SK-N-SH treated with all-trans-retinoic acid at 6 μM for 48 hours (cell line): ENCODE results near the gene ZNF462.

Source experiments
- ATAC-seq: fragments of 200-7000 bp; cut with Tn5 transposase; 3 replicates; pipeline ENCODE4 v1.9.1; 2020; ENCODE audit warnings: mild to moderate bottlenecking, moderate library complexity
- ARNTL ChIP-seq: fragments of 450-650 bp; formaldehyde crosslinking; IDR thresholded peaks from 2 replicates; pipeline ENCODE4 v1.5.0; 2020; ENCODE audit warnings: low read depth, mild to moderate bottlenecking, moderate library complexity, borderline replicate concordance
- CREB5 ChIP-seq: fragments of 250-450 bp; sonication (Bioruptor Pico); IDR thresholded peaks from 2 replicates; pipeline ENCODE4 v1.5.1; 2020; ENCODE audit warnings: low read depth, mild to moderate bottlenecking, moderate library complexity
- CSDC2 ChIP-seq: fragments of 250-450 bp; sonication (Bioruptor Pico); IDR thresholded peaks from 2 replicates; pipeline ENCODE4 v1.5.0; 2020; ENCODE audit warnings: mild to moderate bottlenecking, moderate library complexity
- ESRRG ChIP-seq: fragments of 250-450 bp; sonication (Bioruptor Pico); IDR thresholded peaks from 2 replicates; pipeline ENCODE4 v1.6.1; 2021; ENCODE audit warnings: mild to moderate bottlenecking
- ISL1 ChIP-seq: fragments of 250-450 bp; sonication (Bioruptor Pico); IDR thresholded peaks from 2 replicates; pipeline ENCODE4 v2.1.2; 2022; ENCODE audit warnings: mild to moderate bottlenecking, moderate library complexity
- PATZ1 ChIP-seq: fragments of 250-450 bp; sonication (Bioruptor Pico); IDR thresholded peaks from 2 replicates; pipeline ENCODE4 v1.8.0; 2020; ENCODE audit warnings: mild to moderate bottlenecking, moderate library complexity, borderline replicate concordance
- POU6F1 ChIP-seq: fragments of 250-450 bp; sonication (Bioruptor Pico); IDR thresholded peaks from 2 replicates; pipeline ENCODE4 v1.8.0; 2021; ENCODE audit warnings: low read depth, mild to moderate bottlenecking, moderate library complexity, borderline replicate concordance
- RARB ChIP-seq: fragments of 250-450 bp; sonication (Bioruptor Pico); IDR thresholded peaks from 2 replicates; pipeline ENCODE4 v1.8.0; 2021; ENCODE audit warnings: mild to moderate bottlenecking, moderate library complexity
- TCF4 ChIP-seq: fragments of 250-450 bp; sonication (Bioruptor Pico); IDR thresholded peaks from 2 replicates; pipeline ENCODE4 v1.8.0; 2021; ENCODE audit warnings: mild to moderate bottlenecking, moderate library complexity, borderline replicate concordance
- TOX ChIP-seq: fragments of 250-450 bp; sonication (Bioruptor Pico); IDR thresholded peaks from 2 replicates; pipeline ENCODE4 v1.8.0; 2021; ENCODE audit warnings: mild to moderate bottlenecking, moderate library complexity, borderline replicate concordance
- TSHZ2 ChIP-seq: fragments of 250-450 bp; sonication (Bioruptor Pico); IDR thresholded peaks from 2 replicates; pipeline ENCODE4 v1.5.0; 2020; ENCODE audit warnings: mild to moderate bottlenecking, moderate library complexity
- ZC3H10 ChIP-seq: fragments of 250-450 bp; sonication (Bioruptor Pico); IDR thresholded peaks from 2 replicates; pipeline ENCODE4 v1.5.1; 2021; ENCODE audit warnings: mild to moderate bottlenecking, moderate library complexity
- ZFP3 ChIP-seq: fragments of 250-450 bp; sonication (Bioruptor Pico); IDR thresholded peaks from 2 replicates; pipeline ENCODE4 v1.5.0; 2020; ENCODE audit warnings: mild to moderate bottlenecking, moderate library complexity
- ZFP30 ChIP-seq: fragments of 450-650 bp; formaldehyde crosslinking; IDR thresholded peaks from 2 replicates; pipeline ENCODE4 v1.5.0; 2022; ENCODE audit warnings: mild to moderate bottlenecking, moderate library complexity
- ZNF565 ChIP-seq: fragments of 450-650 bp; formaldehyde crosslinking; conservative IDR thresholded peaks from 2 replicates; pipeline ENCODE4 v1.5.0; 2020; ENCODE audit warnings: low read depth, mild to moderate bottlenecking, moderate library complexity
- ZNF8 ChIP-seq: fragments of 450-650 bp; formaldehyde crosslinking; IDR thresholded peaks from 2 replicates; pipeline ENCODE4 v1.5.0; 2020; ENCODE audit warnings: mild to moderate bottlenecking, moderate library complexity

Gene ZNF462

GRCh38 chr9:106960258-106960657 is 97.3 kb downstream of the ZNF462 start:
- ATAC-seq, result no peak
- TF ChIP-seq TOX (CRISPR knock-in tag), result no peak
- no peak for TF ChIP-seq ESRRG (CRISPR knock-in tag)
- TF ChIP-seq CREB5 (CRISPR knock-in tag), result no peak
- no peak for TF ChIP-seq TSHZ2 (CRISPR knock-in tag)
- TF ChIP-seq ZFP30, result no peak
- TF ChIP-seq ARNTL (CRISPR knock-in tag), result no peak
- no peak for TF ChIP-seq RARB (CRISPR knock-in tag)
- TF ChIP-seq, all 23 proteins: peak for 0

GRCh38 chr9:106961623-106962022 is 98.7 kb downstream of the ZNF462 start:
- ATAC-seq, result no peak
- TF ChIP-seq ZNF565 (CRISPR knock-in tag) (no peak), TCF4 (CRISPR knock-in tag) (no peak), ZFP30 (no peak), ZNF8 (no peak), CSDC2 (CRISPR knock-in tag) (no peak), TOX (CRISPR knock-in tag) (no peak), PATZ1 (no peak), TSHZ2 (CRISPR knock-in tag) (no peak), ZFP3 (CRISPR knock-in tag) (no peak), POU6F1 (CRISPR knock-in tag) (no peak), RARB (CRISPR knock-in tag) (no peak)

- TF ChIP-seq ISL1 (CRISPR knock-in tag), result no peak
- no peak for TF ChIP-seq RARB (CRISPR knock-in tag)
- no peak for TF ChIP-seq ZC3H10 (CRISPR knock-in tag)
- TF ChIP-seq CREB5 (CRISPR knock-in tag), result no peak
- ATAC-seq, result no peak
Measured at GRCh38 chr9:106962122-106962521, 99.2 kb downstream of the ZNF462 start.
